SH-SY5Y (cell line): ENCODE data around the gene PHKG2.

ENCODE experiments used
- GATA2 ChIP-seq: IDR thresholded peaks from 2 replicates; pipeline ENCODE4 v1.6.1; 2011; ENCODE audit warnings: mild to moderate bottlenecking, low read depth, low read length
- GATA3 ChIP-seq: IDR thresholded peaks from 2 replicates; pipeline ENCODE4 v1.6.1; 2011; ENCODE audit warnings: low read depth, mild to moderate bottlenecking, low read length, moderate library complexity

Gene PHKG2

GRCh38 chr16:30747799-30748633 is at the start of gene PHKG2:
PHKG2 (plus strand) TSS chr16:30748425; CDS start chr16:30748821, 396 bp downstream.
- no peak for TF ChIP-seq GATA3

- TF ChIP-seq GATA3: no peak
Observed at GRCh38 chr16:30698816-30699614, 49.2 kb upstream of the PHKG2 start, which contains the start of gene SRCAP. SRCAP (plus strand) TSS chr16:30699171; CDS start chr16:30700825, 1,654 bp downstream.

GRCh38 chr16:30699615-30700099 is 48.6 kb upstream of the PHKG2 start:
- TF ChIP-seq GATA2 (no peak), GATA3 (no peak)

GRCh38 chr16:30700491-30700890 is 47.7 kb upstream of the PHKG2 start:
- TF ChIP-seq GATA2 (no peak), GATA3 (no peak)

GRCh38 chr16:30700971-30701370 is 47.3 kb upstream of the PHKG2 start:
- TF ChIP-seq GATA3: no peak
- no peak for TF ChIP-seq GATA2

GRCh38 chr16:30703971-30704370 is 44.3 kb upstream of the PHKG2 start:
- no peak for TF ChIP-seq GATA2
- TF ChIP-seq GATA3: no peak

GRCh38 chr16:30706046-30706445 is 42.2 kb upstream of the PHKG2 start:
- TF ChIP-seq GATA2 (no peak), GATA3 (no peak)

- TF ChIP-seq GATA3 (no peak), GATA2 (no peak)
Observed at GRCh38 chr16:30710971-30711370, 37.3 kb upstream of the PHKG2 start.

- no peak for TF ChIP-seq GATA2
- no peak for TF ChIP-seq GATA3
Observed at GRCh38 chr16:30711712-30712111, 36.5 kb upstream of the PHKG2 start.

GRCh38 chr16:30715750-30716445 is 32.3 kb upstream of the PHKG2 start:
- no peak for TF ChIP-seq GATA2
- TF ChIP-seq GATA3: no peak

- no peak for TF ChIP-seq GATA2
- TF ChIP-seq GATA3: no peak
Observed at GRCh38 chr16:30720086-30720485, 28.1 kb upstream of the PHKG2 start.

GRCh38 chr16:30720694-30721093 is 27.5 kb upstream of the PHKG2 start:
- no peak for TF ChIP-seq GATA2
- no peak for TF ChIP-seq GATA3

- TF ChIP-seq GATA2 (no peak), GATA3 (no peak)
Observed at GRCh38 chr16:30721167-30721566, 27.1 kb upstream of the PHKG2 start.

- TF ChIP-seq GATA3 (no peak), GATA2 (no peak)
Observed at GRCh38 chr16:30721606-30722005, 26.6 kb upstream of the PHKG2 start.

GRCh38 chr16:30722443-30722842 is 25.8 kb upstream of the PHKG2 start:
- TF ChIP-seq GATA3: no peak
- no peak for TF ChIP-seq GATA2
